ENCODE measurements around the gene CES2. TPM values are rescaled to one million over a fixed set of nuclear protein-coding genes. Genes with fewer than 3 reads are reported as not detected.

CES2 gene
- total and polyA plus RNA-seq, 9 of the 15 experiments (the other 6 are each of a cell fraction or from before 2014, with no cell fraction given) = 2.2 to 37.9 (median 24.4) TPM

GRCh38 chr16:66952430-66953110, 17.3 kb downstream of the CES2 start:
- no peak for FAIRE-seq
- no peak for DNase-seq (ENCODE audit: extremely low read depth in 1 of 4, low spot score in 3 of 4)
- peaks cover 2% of the 10 kb centered on the region for H3K9me3 ChIP-seq (replicated peaks; ENCODE audit: control insufficient read depth, insufficient read depth, low read depth, low read length)
- no peak overlapping the region for H3K4me3 ChIP-seq
- H2AFZ ChIP-seq (ENCODE audit: low read depth, low read length) = no peak overlapping the region
- H3K27ac ChIP-seq (ENCODE audit: extremely low read depth, low read depth, low read length) = no peak overlapping the region
- H3K27me3 ChIP-seq (ENCODE audit: control insufficient read depth in 2 of 2, insufficient read depth in 2 of 2, low read length in 2 of 2) = no peaks in the 10 kb centered on the region
- WGBS (ENCODE audit: insufficient coverage, low coverage, missing lambda C conversion rate) = 46% methylated on average over 7 of the region's 7 CpGs
- no peak for TF ChIP-seq PHF8 (IDR thresholded peaks at IDR 0.05; ENCODE audit: borderline replicate concordance, low read length)
- TF ChIP-seq ZNF121 (CRISPR knock-in tag; conservative IDR thresholded peaks at IDR 0.05) = peak; percentile 74
- TF ChIP-seq MBD2 (IDR thresholded peaks at IDR 0.05; ENCODE audit: borderline replicate concordance, low read depth) = no peak
- no TSS peak for BruUV-seq (replicated peaks)
- peaks cover 7 to 10% of the 10 kb centered on the region in 2 experiments; a peak in 2 of 5 replicates for H3K4me1 ChIP-seq (replicated peaks in 1 of 2; ENCODE audit: control insufficient read depth in 2 of 2, insufficient read depth in 2 of 2, low read length in 2 of 2)
- no peaks in the 10 kb centered on the region for H3K9me1 ChIP-seq (ENCODE audit: control insufficient read depth, insufficient read depth, low read length)
- no peaks in the 10 kb centered on the region for H4K20me1 ChIP-seq (replicated peaks; ENCODE audit: control insufficient read depth, insufficient read depth, low read length)
- intact Hi-C loops (cut with micrococcal nuclease) (loop anchor here (5.0 to 10.0 kb wide), 4 partner anchors 65 to 512 kb away; partner anchors contain the start of genes FHOD1, MATCAP1 and SLC9A5), in situ Hi-C loops (cut with MboI) (loop anchor here (25.0 kb wide), 2 partner anchors 210 to 460 kb away; partner anchors contain the start of genes B3GNT9, FBXL8, HSF4 and NOL3)
- POLR2A ChIA-PET = interaction anchor here (1.5 kb wide), 1 partner anchor 9 kb away, joined by 3 read pairs; no protein-coding TSS in a partner anchor
- no peak overlapping the region for H3K4me2 ChIP-seq (ENCODE audit: insufficient read depth, low read length)
- no peak for ATAC-seq
- CTCF ChIA-PET (ENCODE audit: low intra/inter-chr PET ratio) = no interaction called here
- no peaks in the 10 kb centered on the region for H3K36me3 ChIP-seq (ENCODE audit: control insufficient read depth, insufficient read depth, low read length)
- no peak overlapping the region for H3K9ac ChIP-seq (ENCODE audit: insufficient read depth in 1 of 2, low read depth in 2 of 2, low read length in 2 of 2)
- no peaks in the 10 kb centered on the region for H3K79me2 ChIP-seq (ENCODE audit: control insufficient read depth, insufficient read depth, low read length)
